ENCODE measurements around the gene GAR1.
"Not testable (repeated sequence)": the region's sequence is repeated elsewhere in the genome, so short reads cannot be mapped to it uniquely, and the experiment has no call there.

The GAR1 gene

GRCh38 chr4:109815151-109816081 is at the start of gene GAR1:
TSS of gene GAR1 (plus strand) at chr4:109815762. CDS start at chr4:109816165, 403 bp downstream.
- peak; percentile 97 for FAIRE-seq

- not testable (repeated sequence) for FAIRE-seq
Observed at GRCh38 chr4:109782092-109782491, 33.5 kb upstream of the GAR1 start.

- FAIRE-seq: no peak
Observed at GRCh38 chr4:109786846-109787245, 28.7 kb upstream of the GAR1 start.

GRCh38 chr4:109787807-109788206 is 27.8 kb upstream of the GAR1 start:
- no peak for FAIRE-seq

- FAIRE-seq: no peak
Observed at GRCh38 chr4:109795059-109795458, 20.5 kb upstream of the GAR1 start.

- no peak for FAIRE-seq
Observed at GRCh38 chr4:109798866-109799265, 16.7 kb upstream of the GAR1 start.

- FAIRE-seq: no peak
Observed at GRCh38 chr4:109801099-109801789, 14.3 kb upstream of the GAR1 start.

GRCh38 chr4:109801895-109802319 is 13.7 kb upstream of the GAR1 start, which contains the start of gene CFI:
TSS of gene CFI (minus strand) at chr4:109801999. CDS start at chr4:109801971, 28 bp downstream.
- no peak for FAIRE-seq

- no peak for FAIRE-seq
Observed at GRCh38 chr4:109803924-109804571, 11.5 kb upstream of the GAR1 start.

- no peak for FAIRE-seq
Observed at GRCh38 chr4:109809655-109810054, 5.9 kb upstream of the GAR1 start.

- no peak for FAIRE-seq
Observed at GRCh38 chr4:109810552-109811387, 4.8 kb upstream of the GAR1 start.

GRCh38 chr4:109811707-109812106 is 3.9 kb upstream of the GAR1 start:
- no peak for FAIRE-seq

- FAIRE-seq: no peak
Observed at GRCh38 chr4:109816082-109816442, 500 bp downstream of the GAR1 start.

GRCh38 chr4:109816894-109817293 is 1.3 kb downstream of the GAR1 start:
- no peak for FAIRE-seq

- no peak for FAIRE-seq
Observed at GRCh38 chr4:109818268-109818667, 2.7 kb downstream of the GAR1 start.

- FAIRE-seq: no peak
Observed at GRCh38 chr4:109820563-109820962, 5.0 kb downstream of the GAR1 start.

GRCh38 chr4:109821185-109821584 is 5.6 kb downstream of the GAR1 start:
- FAIRE-seq: no peak

- peak; percentile 93 for FAIRE-seq
Observed at GRCh38 chr4:109826719-109827118, 11.2 kb downstream of the GAR1 start.

- FAIRE-seq: no peak
Observed at GRCh38 chr4:109827672-109828071, 12.1 kb downstream of the GAR1 start, which contains the start of gene RRH. TSS of gene RRH (plus strand) at chr4:109827972. CDS start at chr4:109828028, 56 bp downstream.

GRCh38 chr4:109833756-109834155 is 18.2 kb downstream of the GAR1 start:
- FAIRE-seq: no peak

- no peak for FAIRE-seq
Observed at GRCh38 chr4:109836985-109837384, 21.4 kb downstream of the GAR1 start.

- FAIRE-seq: no peak
Observed at GRCh38 chr4:109846395-109847098, 31.0 kb downstream of the GAR1 start.
